ENCODE measurements around the gene XRRA1.
A peak's percentile ranks its signal among the peaks of the same experiment; 100 is the strongest.
"Not testable (repeated sequence)": the region's sequence is repeated elsewhere in the genome, so short reads cannot be mapped to it uniquely, and the experiment has no call there.

Gene XRRA1, protein sequence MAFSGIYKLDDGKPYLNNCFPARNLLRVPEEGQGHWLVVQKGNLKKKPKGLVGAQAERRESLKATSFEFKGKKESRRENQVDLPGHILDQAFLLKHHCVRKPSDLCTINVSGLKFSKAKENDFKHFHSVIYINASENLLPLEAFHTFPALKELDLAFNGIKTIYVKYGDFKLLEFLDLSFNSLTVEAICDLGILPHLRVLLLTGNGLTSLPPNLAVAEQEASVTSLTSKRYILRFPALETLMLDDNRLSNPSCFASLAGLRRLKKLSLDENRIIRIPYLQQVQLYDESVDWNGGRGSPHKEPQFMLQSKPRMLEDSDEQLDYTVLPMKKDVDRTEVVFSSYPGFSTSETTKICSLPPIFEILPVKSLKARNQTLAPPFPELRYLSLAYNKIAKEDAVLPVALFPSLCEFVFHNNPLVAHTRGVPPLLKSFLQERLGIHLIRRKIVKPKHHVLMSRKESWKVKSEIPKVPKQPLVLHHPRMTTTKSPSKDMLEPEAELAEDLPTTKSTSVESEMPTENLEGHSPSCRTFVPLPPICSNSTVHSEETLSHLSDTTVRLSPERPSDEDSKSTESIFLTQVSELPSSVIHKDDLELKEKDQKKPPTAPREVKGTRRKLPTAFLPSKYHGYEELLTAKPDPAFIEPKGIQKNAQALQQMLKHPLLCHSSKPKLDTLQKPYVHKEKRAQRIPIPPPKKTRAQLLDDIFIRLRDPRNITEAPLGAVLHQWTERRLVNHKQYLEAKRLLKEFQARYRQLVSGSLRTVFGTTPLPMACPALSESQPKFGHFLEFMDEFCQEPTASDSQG

DNA sequence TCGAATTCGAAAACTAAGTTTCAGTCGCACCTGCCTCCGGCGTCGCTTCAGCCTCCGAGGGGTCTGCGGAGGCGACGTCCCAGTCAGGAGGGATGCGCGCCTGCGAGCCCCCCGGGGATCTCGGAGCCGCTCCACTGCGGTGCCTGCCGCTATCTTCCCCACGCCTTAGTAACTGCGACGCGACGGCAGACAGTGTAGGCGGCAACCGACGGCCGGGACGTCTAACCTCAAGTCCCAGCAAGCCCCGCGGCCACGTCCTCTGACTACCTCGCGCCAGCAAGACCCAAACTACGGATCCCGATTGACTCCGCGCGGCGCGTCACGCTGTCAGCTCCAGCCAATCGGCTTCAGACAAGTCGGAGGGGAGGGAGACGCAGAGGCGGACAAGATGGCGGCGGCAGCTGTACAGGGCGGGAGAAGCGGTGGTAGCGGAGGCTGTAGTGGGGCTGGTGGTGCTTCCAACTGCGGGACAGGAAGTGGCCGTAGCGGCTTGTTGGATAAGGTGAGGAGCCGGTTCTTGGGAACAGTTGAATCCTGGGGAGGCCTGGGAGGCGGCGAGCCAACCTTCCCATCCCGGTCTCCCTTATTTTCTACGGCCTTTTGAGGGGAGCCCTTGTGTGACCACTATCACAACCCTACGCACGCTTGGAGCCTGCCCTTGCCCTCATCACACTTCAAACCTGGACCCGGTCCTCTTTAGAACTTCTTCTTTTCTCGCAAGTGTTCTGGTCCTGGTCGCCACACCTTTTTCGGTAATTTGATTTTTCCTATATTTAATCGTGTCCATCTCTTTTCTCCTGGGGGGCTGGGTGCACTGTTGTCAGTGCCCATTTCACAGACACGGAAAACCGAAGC lies at the start of gene XRRA1, which contains the start of gene SPCS2:
Gene XRRA1, minus strand, starts transcription at position 194 of the 855 bp plus-strand sequence. CDS start 8,213 bp downstream, outside the sequence.
Gene SPCS2, plus strand, starts transcription at position 369 of the 855 bp plus-strand sequence. Its CDS starts 20 bp downstream, at position 389.
- peak; percentile 90 for FAIRE-seq

DNA sequence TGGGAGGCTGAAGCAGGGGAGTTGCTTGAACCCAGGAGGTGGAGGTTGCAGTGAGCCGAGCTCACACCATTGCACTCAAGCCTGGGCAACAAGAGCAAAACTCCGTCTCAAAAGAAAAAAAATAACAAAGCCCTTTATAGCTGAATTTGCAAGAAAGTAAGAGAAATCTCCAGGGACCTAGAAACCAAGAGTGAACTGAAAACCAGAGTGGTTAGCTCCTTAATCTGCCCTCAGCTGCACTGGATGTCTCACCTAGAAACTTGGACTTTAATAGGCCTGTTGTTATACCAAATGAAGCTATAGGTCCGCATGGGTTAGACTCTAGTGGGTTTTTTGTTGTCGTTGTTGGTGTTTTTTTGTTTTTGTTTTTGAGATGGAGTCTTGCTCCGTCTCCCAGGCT lies 44.0 kb upstream of the XRRA1 start:
- no peak for FAIRE-seq

DNA sequence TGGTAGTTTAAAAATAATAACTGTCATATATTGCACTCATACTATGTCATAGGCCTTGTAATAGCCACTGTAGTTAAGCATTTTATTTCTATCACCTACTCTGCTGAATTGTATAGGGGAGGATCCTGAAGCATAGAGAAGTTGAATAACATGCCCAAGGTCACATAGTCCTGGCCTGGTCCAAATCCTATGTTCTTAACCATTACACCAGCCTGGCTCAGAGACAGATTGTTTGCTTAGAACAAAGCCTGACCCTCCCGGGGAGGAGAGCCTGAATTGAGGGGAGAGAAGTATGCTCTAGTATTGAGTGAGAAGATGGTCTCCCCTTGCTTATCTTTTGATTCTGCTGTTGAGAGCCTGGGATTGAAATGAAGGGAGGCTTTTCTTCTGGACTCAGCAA lies 42.0 kb upstream of the XRRA1 start:
- FAIRE-seq: no peak

DNA sequence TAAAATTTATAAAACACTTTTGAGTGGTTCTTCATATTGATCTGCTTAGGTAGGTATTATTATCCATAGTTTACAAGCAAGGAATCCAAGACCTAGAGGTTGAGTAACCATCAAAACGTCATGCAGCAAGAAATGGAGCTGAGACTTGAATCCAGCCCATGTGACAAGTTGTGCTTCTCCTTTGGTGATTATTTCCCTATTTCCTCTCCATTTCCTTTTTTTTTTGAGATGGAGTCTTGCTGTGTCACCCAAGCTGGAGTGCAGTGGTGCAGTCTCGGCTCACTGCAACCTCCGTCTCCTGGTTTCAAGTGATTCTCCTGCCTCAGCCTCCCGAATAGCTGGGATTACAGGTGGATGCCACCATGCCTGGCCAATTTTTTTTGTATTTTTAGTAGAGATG lies 41.3 kb upstream of the XRRA1 start:
- not testable (repeated sequence) for FAIRE-seq

DNA sequence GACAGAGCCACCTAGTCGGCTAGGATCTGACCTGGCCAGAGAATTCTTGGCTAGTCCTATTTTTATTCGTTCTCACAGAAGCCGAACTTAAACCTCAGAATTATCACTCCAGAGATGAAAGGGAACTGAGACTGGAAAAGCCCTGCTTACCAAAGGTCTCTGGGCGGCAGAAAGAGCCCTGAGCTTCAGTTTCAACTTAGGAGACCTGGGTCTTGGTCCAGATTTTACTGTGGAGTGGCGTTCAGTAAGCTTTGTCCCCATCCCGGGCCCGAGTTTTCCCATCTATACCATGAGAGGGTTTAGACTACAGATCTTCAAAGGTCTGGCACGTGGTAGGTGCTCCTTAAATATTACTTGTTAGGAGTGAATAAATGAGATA lies 40.4 kb upstream of the XRRA1 start:
- FAIRE-seq: no peak

DNA sequence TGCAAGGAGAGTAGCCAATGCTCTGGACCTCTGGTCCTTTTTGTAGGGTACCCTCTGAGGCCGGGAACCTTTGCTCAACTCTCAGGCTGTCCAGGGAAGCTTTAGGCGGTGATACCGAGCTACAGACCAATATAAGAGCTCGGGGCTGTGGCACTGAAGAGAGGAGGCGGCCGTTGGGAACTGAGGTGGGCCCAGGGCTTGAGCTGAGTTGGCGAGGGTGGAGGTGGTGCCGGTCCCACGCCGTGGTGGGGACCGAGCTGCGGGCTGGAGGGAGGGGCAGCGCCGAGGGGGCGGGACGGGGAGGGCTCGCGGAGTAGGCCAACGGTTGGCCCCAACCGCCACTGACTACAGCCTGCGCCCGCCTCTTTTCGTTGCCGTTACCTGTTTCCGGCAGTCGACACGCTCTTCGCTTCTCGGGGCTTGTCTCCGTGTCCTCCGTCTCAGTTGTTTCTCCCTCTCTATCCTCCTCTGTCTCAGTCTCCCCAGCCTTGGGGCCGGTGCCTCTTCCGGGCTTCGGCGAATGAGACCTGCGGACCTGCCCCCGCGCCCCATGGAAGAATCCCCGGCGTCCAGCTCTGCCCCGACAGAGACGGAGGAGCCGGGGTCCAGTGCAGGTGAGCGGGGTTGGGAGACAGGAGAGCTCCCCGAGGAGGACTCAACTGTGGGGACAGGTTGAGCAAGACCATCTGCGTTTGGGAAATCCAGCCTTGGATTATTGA lies 39.8 kb upstream of the XRRA1 start, which contains the start of gene NEU3:
Gene NEU3, plus strand, starts transcription at position 393 of the 719 bp plus-strand sequence. Its CDS starts 128 bp downstream, at position 521.
- no peak for FAIRE-seq

DNA sequence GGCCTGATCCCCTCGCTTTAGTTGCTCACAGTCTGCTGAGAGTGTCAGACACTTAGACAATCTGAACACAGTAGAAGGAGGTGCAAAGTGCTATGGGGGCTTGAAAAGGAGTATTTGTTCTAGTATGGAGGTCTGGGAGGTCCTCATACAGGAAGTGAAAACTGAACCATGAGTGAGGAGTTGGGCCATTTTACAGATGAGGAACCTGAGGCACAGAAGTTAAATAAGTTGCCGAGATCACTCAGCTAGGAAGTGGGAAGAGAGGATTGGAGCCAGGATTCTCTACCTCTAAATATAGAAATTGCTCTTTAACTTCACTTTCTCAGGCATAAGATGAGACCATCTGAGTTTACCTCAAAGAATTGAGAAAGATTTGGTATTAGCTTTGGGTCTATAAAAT lies 35.8 kb upstream of the XRRA1 start:
- FAIRE-seq: no peak

DNA sequence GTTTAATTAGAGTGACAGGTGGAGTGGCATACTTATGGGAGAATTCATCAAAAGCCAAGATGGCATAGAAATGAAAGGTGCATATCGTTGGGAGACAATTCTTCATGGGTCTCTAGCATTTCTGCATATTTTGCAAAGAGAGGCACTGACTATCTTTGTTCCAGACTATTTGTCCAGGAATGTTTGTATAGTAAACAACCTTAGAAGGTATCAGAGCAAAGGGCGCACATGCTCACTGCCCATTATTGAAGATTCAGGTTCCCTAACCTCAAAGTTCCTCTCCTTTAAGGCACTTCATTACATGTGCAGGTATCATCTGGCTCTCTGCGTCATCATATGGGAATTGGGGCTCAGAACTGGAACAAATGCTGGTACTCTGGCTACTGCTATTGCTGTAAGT lies 35.2 kb upstream of the XRRA1 start:
- FAIRE-seq: no peak

DNA sequence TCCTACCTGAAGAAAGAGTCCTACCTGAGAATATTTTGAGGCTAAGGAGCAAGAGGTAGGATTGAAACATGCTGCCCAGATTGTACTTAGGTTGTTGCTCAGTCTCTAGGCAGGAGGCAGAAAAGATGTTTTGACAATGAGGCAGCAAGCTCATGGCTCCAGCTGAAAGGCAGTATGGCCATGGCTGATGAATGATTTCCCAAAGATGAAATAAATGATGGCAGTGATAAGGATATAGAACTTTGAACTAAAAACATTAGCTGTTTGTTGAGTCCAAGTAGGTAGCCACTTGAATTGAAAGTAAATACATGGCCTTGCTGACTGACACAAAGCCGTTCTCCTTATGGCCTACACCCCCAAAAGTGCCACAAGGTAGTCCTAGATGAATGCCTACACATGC lies 33.0 kb upstream of the XRRA1 start:
- no peak for FAIRE-seq

DNA sequence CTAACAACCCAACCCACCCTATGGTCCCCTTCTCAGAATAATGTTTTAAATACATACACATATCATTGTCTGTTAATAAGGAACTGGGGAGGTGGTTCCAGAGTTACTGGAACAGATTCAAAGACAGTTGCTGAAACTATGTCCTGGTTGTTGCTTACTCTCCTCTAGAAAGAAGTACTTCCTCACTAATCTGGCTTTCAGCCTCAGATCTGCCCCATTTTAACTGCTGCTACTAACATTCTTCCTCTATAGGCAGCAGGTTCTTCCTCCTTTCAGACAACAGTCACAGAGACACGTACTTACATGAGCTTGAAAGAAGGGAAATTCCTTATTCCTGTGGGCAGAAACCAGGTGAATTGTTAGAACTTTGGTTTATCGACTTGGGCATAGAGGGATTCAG lies 31.7 kb upstream of the XRRA1 start:
- no peak for FAIRE-seq

DNA sequence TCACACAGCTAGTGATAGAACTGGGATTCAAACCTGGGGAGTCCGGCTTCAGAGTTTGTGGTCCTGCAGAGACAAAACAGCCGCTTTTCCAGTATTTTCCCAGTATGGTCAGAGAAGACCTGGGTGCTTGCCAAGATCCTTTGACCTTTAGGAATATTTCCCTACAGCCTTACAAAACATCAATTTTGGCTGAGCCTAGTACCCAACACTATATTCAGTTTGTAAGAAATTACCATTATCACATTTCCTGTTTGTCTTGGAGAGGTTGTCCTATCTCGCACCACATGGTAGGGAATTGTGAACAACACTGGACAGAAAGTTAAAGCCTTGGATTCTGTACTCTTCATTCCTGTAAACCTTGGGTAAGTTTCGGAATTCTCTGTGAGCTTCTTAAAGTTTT lies 29.1 kb upstream of the XRRA1 start:
- FAIRE-seq: no peak

DNA sequence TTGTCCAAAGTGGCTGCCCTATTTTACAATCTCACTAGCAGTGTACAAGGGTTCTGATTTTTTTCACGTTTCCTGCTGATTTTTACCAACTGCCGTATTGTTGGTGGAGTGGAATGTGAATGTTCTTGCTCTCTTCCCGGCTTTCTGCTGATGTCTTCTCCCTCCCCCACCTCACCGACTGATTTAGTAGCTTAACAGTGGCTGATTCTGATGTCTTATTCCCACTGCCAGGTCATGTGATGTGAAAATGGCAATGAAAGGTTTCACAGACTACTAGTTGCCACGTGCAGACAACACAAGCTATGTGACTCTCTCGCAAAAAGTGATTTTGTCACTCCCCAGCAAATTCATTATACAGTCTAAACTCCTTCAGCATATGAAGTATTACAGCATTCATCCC lies 22.5 kb upstream of the XRRA1 start:
- FAIRE-seq: no peak

DNA sequence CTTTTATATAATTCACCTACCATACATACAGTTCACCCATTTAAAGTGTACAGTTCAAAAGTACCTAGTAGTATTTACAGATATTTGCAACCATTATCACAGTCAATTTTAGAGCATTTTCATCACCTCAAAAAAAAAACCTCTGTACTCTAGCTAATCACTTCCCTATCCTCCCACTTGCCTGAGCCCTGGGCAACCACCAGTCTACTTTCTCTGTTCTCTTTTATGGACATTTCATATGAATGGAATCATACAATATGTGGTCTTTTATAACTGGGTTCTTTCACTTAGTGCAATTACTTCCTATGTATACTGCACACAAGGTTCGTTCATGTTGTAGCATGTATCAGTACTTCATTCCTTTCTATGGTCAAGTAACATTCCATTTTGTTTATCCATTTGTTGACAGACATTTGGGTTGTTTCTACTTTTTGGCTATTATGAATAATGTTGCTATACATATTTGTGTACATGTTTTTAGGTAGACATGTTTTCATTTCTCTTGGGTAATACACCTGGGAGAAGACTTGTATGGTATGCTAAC lies 22.0 kb upstream of the XRRA1 start:
- FAIRE-seq: no peak

DNA sequence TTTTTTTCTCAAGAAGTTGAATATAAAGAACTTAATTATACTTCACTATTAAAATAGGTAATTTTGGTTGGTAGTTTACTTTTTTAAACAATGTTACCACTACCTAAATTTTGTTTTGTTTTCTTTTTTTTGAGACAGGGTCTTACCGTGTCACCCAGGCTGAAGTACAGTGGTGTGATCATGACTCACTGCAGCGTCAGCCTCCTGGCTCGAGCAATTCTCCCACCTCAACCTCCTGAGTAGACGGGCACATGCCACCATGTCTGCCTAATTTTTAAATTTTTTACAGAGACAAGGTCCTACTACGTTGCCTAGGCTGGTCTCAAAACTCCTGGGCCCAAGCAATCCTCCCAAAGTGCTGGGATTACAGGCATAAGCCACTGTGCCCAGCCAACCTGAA lies 17.8 kb upstream of the XRRA1 start:
- FAIRE-seq: no peak

DNA sequence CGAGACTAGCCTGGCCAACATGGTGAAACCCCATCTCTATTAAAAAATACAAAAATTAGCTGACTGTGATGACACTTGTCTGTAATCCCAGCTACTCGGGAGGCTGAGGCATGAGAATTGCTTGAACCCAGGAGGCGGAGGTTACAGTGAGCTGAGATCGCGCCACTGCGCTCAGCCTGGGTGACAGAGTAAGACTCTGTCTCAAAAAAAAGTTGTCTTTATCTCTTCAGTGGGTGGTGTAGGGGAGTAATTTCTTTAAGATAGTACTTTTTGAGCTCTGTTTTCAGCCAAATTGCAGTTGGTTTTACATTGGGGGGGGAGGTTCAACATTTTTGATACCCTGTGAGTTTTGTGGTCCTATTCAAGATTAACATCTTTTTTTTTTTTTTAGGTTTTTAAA lies 11.2 kb upstream of the XRRA1 start:
- not testable (repeated sequence) for FAIRE-seq

DNA sequence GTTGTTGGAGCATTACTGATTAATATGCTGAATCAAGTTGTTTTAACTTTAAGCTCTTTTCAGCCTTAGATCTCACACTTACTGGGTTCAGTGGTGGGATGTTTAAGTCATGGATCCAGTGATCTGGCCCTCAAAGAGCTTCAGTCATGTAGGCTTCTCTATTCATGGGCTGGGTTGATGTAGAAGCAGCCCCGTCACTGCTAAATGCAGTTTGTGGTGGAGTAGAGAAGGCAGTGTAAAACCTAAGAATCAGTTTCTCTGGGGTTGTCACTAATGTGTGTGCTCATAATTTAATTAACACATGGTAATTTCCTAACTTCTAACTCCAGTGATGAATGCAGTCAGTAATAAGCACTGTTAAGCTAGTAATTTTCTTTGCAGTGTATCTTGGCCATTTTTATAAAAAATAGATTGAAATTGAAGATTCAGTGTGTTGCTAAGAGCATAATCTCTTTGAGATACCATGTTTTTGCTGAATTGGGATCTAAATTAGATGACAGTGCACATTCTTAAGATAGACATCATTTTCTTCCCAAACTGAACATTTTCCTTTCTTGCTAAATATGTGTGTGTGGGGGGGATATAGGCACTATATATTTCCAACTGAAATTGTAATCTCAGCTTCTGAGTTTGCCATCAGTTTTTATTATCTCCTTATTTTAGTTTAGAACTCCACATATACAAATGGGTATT lies 9.2 kb upstream of the XRRA1 start:
- FAIRE-seq: no peak

DNA sequence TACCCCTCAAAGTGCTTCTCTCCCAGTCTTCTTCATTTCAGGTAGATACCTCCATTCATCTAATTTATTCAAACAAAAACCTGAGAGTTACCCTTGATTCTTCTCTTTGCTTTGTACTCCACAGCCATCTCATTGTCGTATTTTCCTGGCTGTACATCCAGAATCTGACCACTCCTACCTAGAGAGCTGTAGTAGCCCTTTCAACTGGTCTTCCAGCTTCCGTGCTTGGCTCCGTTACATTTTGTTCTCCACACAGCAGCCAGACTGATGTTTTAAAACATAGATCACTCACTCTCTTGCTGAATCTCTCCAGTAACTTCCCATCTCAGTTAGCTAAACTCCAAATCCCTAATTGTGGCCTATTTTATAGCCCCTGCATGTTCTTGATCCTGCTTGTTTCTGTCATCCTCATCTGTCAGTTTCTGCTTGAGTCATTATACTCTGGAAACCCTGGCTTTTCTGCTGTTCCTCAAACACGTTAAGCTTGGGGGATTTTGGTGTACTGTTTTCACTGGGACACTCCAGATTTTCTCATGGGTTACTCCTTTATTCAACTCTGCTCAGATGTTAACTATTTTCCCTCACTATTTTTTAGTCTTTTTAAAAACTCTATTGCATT lies 7.6 kb upstream of the XRRA1 start:
- no peak for FAIRE-seq

DNA sequence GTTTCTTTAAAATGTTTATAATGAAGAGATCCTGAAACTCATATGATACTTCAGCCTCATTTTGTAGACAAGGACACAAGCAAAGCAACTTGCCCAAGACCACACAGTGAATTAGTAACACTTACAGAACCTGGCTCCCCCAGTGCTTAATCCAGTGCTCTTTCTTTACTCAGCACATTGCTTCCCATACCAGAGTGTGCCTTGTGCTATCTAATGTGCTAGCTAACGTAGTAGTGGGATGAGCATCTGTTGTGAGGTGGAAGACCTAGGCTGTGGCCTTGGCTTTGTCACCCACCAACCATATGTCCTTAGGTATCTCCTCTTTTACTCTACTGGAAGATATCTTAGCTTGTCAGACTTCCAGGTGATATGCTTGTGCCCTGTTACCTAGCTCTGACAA lies 5.3 kb upstream of the XRRA1 start:
- FAIRE-seq: no peak

DNA sequence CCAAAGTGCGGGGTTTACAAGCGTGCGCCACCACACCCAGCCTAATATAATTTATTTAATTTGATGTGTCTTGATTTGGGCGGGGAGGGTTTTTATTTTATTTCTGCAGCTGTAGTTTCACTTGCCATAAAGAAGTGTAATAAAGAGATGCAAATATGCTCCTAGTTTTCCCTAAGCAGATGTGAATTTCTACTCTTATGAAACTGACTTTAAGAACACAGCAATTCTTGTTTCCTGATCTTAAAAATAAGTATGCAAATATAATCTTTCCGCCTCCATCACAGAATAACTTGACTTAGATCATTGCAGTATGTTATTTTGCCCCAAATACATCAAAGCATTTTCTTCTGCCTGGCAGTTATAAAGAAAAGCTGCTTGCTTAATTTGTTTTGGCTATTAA lies 4.6 kb upstream of the XRRA1 start:
- no peak for FAIRE-seq

DNA sequence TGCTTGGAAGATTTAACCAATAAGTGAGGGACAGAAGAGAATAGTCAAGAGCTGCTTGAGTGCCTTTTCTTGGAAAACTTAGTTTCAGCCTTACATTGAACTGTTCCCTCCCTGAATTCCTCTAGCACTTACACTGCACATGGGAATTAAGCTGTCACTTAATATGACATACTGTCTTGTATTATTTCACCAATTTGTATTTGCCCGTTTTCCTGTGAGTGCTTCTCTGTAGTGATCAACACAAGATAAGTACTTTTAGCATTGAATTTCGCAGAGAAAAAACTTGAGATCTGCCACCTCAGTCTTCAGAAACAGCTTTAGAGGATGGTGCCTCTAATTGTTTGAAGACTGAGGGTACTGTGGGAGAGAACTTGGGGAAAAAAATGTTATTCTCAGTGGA lies 3.9 kb upstream of the XRRA1 start:
- no peak for FAIRE-seq

DNA sequence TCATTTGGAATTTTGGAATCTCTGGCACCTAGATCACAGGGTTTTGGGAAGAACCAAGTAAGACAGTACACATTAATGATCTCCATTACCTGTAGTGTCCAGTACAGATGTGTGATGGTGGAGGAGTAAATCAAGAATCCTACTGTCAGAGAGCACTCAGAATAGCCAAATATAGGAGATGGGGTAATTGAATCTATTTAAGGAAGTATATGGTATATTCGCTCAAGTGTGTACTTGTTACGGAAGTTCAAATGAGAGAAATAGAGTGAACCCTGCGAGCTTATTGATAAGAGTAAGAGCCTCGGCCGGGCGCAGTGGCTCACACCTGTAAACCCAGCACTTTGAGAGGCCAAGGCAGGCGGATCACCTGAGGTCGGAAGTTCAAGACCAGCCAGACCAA lies 2.3 kb upstream of the XRRA1 start:
- FAIRE-seq: no peak
